Mucosa of rectum (tissue), 2 donors: ENCODE data around the gene RAD51AP2.

ENCODE experiments used
- H3K27ac ChIP-seq, 2 donors: one replicate each; pipeline ENCODE4 v1.7.0; 2013; ENCODE audit warnings: inconsistent platforms in 2 of 2, low read depth in 2 of 2, low read length in 2 of 2
- H3K27me3 ChIP-seq, 2 donors: one replicate each; pipeline ENCODE4 v1.7.0; 2013; ENCODE audit warnings: low read length in 2 of 2; ENCODE audit not compliant: control insufficient read depth in 2 of 2, insufficient read depth in 2 of 2
- H3K36me3 ChIP-seq, 2 donors: one replicate each; pipeline ENCODE4 v1.7.0; 2013; ENCODE audit warnings: low read length in 2 of 2; ENCODE audit not compliant: control insufficient read depth in 2 of 2, insufficient read depth in 2 of 2
- H3K4me1 ChIP-seq, 2 donors: one replicate each; pipeline ENCODE4 v1.7.0; 2013; ENCODE audit warnings: low read length in 2 of 2, mild to moderate bottlenecking in 1 of 2; ENCODE audit not compliant: control insufficient read depth in 2 of 2, insufficient read depth in 2 of 2
- H3K4me3 ChIP-seq, 2 donors: one replicate each; pipeline ENCODE4 v1.7.0; 2013; ENCODE audit warnings: low read length in 2 of 2
- H3K9ac ChIP-seq, 2 donors: one replicate each; pipeline ENCODE4 v1.7.0; 2013; ENCODE audit warnings: low read length in 2 of 2, low read depth in 1 of 2, mild to moderate bottlenecking in 1 of 2
- H3K9me3 ChIP-seq, 2 donors: one replicate each; pipeline ENCODE4 v1.7.0; 2013; ENCODE audit warnings: low read length in 2 of 2; ENCODE audit not compliant: control insufficient read depth in 2 of 2
- donor health status: healthy.
- donor health status: Normal muscosa, but diverticular disease.

Gene RAD51AP2

GRCh38 chr2:17544256-17544655, 26.0 kb upstream of the RAD51AP2 start:
- no peaks in the 10 kb centered on the region for H3K9me3 ChIP-seq
- no peak overlapping the region for H3K4me3 ChIP-seq
- H3K27me3 ChIP-seq, result no peaks in the 10 kb centered on the region
- H3K36me3 ChIP-seq, result no peaks in the 10 kb centered on the region
- H3K9ac ChIP-seq, result no peak overlapping the region
- H3K27ac ChIP-seq, result no peak overlapping the region
- H3K4me1 ChIP-seq, result peaks cover 0 to 3% of the 10 kb centered on the region in 2 donors

GRCh38 chr2:17543848-17544247, 25.6 kb upstream of the RAD51AP2 start:
- no peak overlapping the region for H3K27ac ChIP-seq
- H3K36me3 ChIP-seq, result no peaks in the 10 kb centered on the region

GRCh38 chr2:17543131-17543660, 25.0 kb upstream of the RAD51AP2 start:
- Histone ChIP-seq H3K27me3 (no peaks in the 10 kb centered on the region), H3K9me3 (no peaks in the 10 kb centered on the region), H3K36me3 (no peaks in the 10 kb centered on the region), H3K27ac (no peak overlapping the region), H3K4me3 (no peak overlapping the region), H3K9ac (peak overlapping the region in 1 of 2 donors; percentile 9), H3K4me1 (peaks cover 0 to 3% of the 10 kb centered on the region in 2 donors)

More at GRCh38 chr2:17543848-17544247, 25.6 kb upstream of the RAD51AP2 start:
- H3K9me3 ChIP-seq, result no peaks in the 10 kb centered on the region
- no peak overlapping the region for H3K4me3 ChIP-seq
- H3K9ac ChIP-seq, result no peak overlapping the region
- H3K27me3 ChIP-seq, result no peaks in the 10 kb centered on the region
- H3K4me1 ChIP-seq, result peaks cover 0 to 3% of the 10 kb centered on the region in 2 donors

- no peak overlapping the region for H3K4me3 ChIP-seq
- H3K27ac ChIP-seq, result no peak overlapping the region
- no peaks in the 10 kb centered on the region for H3K27me3 ChIP-seq
- H3K9ac ChIP-seq, result no peak overlapping the region
- H3K4me1 ChIP-seq, result peaks cover 0 to 3% of the 10 kb centered on the region in 2 donors
- H3K9me3 ChIP-seq, result no peaks in the 10 kb centered on the region
- no peaks in the 10 kb centered on the region for H3K36me3 ChIP-seq
These were observed 24.2 kb upstream of the RAD51AP2 start for GRCh38 chr2:17542471-17542870.

- Histone ChIP-seq H3K27me3 (no peaks in the 10 kb centered on the region), H3K36me3 (no peaks in the 10 kb centered on the region), H3K4me3 (peak overlapping the region; percentile 79 to 88), H3K4me1 (peaks cover 0 to 3% of the 10 kb centered on the region in 2 donors), H3K9ac (peak overlapping the region; percentile 47 to 58), H3K27ac (peak overlapping the region; percentile 51 to 83), H3K9me3 (no peaks in the 10 kb centered on the region)
These were observed 23.3 kb upstream of the RAD51AP2 start for GRCh38 chr2:17541531-17541950.

- H3K4me1 ChIP-seq, result peaks cover 0 to 3% of the 10 kb centered on the region in 2 donors
- H3K27ac ChIP-seq, result peak overlapping the region; percentile 51 to 83
- H3K9ac ChIP-seq, result peak overlapping the region; percentile 47 to 69
- H3K4me3 ChIP-seq, result peak overlapping the region; percentile 79 to 88
- H3K36me3 ChIP-seq, result no peaks in the 10 kb centered on the region
- H3K27me3 ChIP-seq, result no peaks in the 10 kb centered on the region
- H3K9me3 ChIP-seq, result no peaks in the 10 kb centered on the region
These were observed 22.7 kb upstream of the RAD51AP2 start for GRCh38 chr2:17540813-17541530.

GRCh38 chr2:17540093-17540812, 22.0 kb upstream of the RAD51AP2 start, which contains the start of gene VSNL1:
Gene VSNL1 (plus strand): TSS chr2:17540696. CDS start chr2:17592075, 51,379 bp downstream.
- Histone ChIP-seq H3K4me1 (peaks cover 0 to 3% of the 10 kb centered on the region in 2 donors), H3K27me3 (no peaks in the 10 kb centered on the region), H3K9me3 (no peaks in the 10 kb centered on the region), H3K36me3 (no peaks in the 10 kb centered on the region), H3K4me3 (peak within 1 kb of the TSS; percentile 79 to 88), H3K9ac (peak within 1 kb of the TSS; percentile 60 to 69), H3K27ac (peak within 1 kb of the TSS; percentile 80 to 83)

- Histone ChIP-seq H3K27ac (peak overlapping the region; percentile 80 to 83), H3K9ac (peak overlapping the region; percentile 64 to 69), H3K9me3 (no peaks in the 10 kb centered on the region), H3K4me1 (peaks cover 0 to 3% of the 10 kb centered on the region in 2 donors), H3K36me3 (no peaks in the 10 kb centered on the region), H3K27me3 (no peaks in the 10 kb centered on the region), H3K4me3 (peak overlapping the region; percentile 79 to 88)
These were observed 21.4 kb upstream of the RAD51AP2 start for GRCh38 chr2:17539611-17540092.

- no peaks in the 10 kb centered on the region for H3K9me3 ChIP-seq
- peaks cover 0 to 3% of the 10 kb centered on the region in 2 donors for H3K4me1 ChIP-seq
- H3K27ac ChIP-seq, result peak overlapping the region; percentile 80 to 83
- H3K4me3 ChIP-seq, result peak overlapping the region; percentile 79 to 88
- H3K9ac ChIP-seq, result peak overlapping the region; percentile 69 to 71
- H3K36me3 ChIP-seq, result no peaks in the 10 kb centered on the region
- H3K27me3 ChIP-seq, result no peaks in the 10 kb centered on the region
These were observed 20.8 kb upstream of the RAD51AP2 start for GRCh38 chr2:17538844-17539554.
